ENCODE data around the gene CCSER1.

The CCSER1 gene

DNA sequence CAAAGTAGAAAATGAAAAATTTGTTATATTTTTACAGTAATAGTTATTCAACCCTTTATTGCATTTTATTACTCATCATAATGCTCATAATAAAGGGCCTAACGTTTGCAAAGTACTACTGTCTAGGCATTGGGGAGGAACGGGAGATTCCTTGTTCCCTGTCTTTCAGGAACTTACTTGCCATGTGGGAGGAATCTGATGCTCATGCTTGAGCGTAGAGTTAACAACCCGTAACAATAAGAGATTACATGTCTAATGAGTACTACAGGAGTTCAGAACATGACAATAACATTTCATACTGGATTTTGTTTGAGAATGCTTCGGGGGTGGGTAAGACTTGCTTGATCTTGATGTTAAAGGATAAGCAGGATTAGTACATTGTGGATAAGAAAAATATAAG is 2.9 kb downstream of the CCSER1 start:
- DNase-seq, result no peak

DNA sequence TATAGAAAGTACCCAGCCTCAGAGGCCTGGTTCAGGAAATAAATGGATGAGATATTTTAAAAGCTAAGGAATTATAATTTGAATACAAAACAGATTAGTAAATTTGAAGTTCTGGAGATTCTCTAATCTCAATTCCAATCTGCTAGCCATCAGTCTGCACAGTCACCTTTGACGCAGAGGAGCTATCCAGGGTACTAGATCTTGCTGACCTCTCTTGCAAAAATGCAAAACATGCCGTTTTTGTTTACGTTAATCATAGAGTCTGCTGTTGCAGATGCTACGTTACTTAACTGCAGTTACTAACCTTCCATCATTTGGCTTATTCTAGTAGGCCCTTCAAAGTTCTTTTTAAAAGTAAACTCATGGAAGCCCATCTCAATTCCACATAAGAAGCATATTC is 10.4 kb downstream of the CCSER1 start:
- no peak for DNase-seq

DNA sequence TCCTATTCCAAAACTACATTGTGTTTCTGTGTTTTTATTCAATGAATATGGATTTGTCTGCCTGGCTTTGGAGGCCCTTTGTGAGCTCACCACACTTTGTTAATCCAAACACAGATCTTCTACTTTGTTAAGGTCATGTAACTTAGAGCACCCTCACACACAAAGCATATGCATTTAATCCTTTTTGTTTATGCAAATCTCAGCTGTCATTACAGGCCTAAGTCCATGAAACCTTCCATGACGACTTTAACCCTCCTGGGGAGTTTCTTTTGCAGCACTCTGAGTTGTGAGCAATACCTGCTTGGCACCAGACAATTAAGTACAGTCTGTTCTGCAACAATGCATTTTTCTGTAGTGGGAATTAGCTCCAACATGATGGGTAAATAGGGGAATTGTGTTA is 14.9 kb downstream of the CCSER1 start:
- no peak for DNase-seq

DNA sequence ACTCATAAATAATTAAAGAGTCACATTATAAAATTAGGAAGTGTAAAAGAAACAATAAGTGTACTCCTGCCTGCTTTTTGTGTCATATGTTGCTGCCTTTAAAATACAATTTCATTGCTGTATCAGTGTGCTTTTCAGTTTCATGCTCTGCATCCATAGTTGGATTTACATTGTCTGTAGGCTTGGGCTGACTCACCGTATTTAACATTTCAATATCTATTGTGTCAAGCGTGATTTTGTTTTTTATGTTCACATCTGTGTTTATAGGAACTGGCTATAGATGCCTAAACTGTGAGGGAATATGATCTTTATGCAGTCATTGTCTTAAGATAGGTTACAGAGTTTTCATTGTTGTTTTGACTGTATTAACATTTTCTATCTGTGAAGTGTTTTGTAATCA is 18.1 kb downstream of the CCSER1 start:
- no peak for DNase-seq

DNA sequence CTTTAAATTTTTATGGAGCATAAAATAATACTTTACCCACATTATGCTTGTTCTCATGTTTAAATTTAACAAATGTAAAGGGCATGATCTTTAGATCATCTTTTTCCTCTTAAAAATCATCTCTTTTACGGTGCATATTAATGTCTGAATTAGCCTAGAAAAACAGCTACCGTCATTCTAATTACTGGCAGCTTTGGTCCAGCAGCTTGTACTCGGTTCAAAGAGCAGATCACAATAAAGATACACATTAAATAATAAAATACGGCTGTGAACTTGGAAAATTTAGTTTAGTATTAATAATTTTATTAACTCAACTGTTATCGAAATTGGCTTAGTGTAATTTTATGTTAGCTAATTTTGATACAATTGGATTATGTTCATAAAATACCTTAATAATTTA is 19.1 kb downstream of the CCSER1 start:
- DNase-seq, result no peak

DNA sequence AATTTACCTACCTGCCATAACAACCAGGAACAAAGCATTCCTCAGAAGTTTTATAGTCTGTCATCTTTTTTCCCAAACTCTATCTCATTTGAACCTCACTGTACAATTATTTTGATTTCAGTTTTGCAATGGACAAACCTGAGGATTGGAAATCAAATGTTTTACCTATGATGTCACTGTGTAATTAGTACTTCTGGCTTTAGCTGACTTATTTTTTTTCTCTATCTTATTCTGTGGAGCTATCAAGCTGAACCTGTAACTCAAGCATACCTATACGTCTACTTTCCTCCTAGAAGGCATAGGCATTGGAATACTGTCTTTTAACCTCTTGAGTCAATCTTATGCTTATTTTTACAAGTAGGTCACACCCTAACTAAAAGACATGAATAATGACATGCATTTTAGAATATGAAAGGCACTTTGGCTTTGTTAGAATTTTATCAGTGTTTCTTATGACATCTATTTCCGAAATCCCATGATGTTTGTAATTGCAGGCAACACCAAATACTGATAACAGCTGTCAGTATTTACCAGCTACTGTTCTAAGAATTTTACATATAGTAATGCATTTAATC is 21.5 kb downstream of the CCSER1 start:
- no peak for DNase-seq

DNA sequence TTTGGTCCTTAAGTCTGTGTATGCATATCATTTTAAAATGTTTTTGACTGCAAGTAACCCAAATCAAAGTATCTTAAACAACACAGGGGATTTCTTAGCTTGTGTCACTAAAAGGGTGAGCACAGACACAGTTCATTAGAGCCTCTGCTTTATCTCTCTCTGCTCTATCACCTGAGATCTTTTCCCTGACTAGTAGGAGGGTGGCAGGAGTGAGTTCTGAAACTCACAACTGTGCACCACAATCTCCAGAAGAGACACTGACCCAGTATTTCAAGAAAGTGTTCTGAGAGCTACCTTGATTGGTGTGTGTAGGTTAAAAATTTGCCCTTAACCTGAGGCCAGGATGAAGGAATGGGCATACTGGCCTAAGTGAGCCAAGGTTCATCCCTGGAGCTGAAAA is 24.8 kb downstream of the CCSER1 start:
- DNase-seq, result no peak

DNA sequence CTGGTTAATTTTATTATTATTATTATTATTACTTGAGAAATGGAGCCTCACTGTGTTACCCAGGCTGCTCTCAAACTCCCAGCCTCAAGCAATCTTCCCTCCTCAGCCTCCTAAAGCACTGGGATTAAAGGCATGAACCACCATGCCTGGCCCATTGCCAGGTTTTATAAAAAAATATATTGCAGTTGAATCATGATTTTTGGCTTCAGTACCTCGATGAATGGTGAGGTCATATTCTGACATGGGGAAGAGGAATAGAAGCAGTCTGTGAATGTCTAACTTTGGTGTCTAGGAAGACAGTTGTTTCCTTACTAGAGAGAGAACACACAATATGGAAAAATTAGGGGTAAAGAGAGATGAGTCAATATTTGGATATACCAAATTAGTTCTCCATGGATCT is 32.0 kb downstream of the CCSER1 start:
- no peak for DNase-seq

DNA sequence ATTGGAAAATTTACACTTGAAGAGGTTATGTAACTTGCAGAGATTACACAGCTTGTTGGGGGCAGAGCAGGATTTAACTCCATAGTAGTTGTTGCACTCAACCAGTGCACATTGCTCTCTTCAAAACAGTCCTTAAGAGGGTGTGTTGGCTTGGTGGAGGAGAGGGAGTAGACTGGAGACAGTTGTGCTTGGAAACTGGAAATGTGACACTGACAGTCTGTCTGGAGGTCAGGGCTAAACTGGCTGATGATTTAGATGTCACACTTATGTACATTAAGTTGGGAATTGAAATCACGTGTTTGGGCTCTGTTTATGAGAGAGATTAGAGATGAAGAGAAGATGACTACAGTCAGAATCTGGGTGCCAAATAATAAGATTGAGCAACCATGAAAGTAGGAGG is 32.9 kb downstream of the CCSER1 start:
- DNase-seq, result no peak

DNA sequence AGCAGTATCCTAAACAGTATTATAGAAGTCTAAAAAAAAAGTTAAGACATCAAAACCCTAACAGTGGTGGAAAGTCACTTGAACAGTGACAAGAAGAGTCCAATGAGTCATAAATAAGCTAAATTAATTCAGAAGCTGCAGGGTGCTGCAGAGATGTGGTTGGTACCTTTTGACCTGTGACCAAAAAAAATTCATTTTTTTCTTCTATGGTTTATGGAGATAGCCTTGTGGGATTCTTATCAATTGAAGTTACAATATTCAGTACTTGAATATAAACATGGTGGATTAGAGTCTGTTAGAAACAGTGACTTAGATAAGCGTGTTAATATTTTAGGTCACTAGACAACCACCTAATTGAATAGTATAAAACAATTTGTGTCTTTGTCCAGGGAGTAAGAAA is 35.4 kb downstream of the CCSER1 start:
- DNase-seq, result no peak

DNA sequence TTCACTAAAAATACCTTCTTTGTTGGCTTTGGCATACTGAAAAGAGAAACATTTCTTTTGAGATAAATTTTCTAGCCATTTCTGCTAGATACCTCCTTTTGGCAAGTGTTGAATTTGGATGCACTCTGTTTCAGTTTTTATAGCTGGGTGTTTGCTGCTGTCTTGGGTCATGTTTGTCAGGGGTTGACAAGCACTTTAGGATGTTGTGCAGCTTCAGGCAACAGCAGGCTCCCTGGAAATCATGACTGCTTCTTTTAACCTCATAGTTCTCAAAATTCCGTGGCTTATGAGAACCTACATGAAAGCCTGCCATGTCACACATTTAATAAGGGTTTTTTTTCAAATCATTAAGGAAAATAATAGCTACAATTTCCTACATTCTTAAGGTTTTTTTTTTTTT is 36.7 kb downstream of the CCSER1 start:
- DNase-seq, result no peak

DNA sequence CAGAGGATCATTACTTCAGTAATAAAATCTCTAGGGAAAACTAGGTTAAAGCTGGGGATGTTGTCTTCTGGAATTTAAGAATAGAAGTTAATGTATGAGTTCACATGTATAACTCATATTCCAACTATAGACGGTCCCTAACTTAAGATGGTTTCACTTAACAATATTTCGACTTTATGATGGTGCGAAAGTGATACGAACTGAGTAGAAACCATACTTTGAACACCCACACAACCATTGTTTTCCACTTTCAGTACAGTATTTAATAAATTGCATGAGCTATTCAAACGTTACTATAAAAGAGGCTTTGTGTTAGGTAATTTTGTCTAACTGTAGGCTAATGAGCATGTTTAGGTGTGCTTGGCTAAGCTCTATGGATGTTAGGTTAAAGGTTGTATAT is 38.7 kb downstream of the CCSER1 start:
- no peak for DNase-seq

DNA sequence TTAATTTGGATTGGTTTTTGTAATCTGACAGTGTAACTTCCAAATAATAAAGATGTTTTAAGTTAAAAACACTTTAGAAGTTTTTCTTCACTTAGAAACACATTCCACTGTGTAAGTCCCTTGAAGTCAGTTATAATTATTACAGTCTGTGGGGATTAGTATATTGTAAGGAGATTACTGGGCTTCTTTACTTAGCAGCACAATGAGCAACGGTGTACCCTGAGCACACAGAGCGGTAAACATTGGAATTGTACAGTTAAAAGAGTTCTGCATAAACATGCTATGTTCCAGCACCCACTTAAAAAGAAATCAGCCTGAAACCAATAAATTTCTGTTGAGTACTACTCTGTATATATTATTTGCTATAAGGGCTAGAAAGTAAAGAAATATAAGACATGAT is 44.3 kb downstream of the CCSER1 start:
- DNase-seq, result no peak

DNA sequence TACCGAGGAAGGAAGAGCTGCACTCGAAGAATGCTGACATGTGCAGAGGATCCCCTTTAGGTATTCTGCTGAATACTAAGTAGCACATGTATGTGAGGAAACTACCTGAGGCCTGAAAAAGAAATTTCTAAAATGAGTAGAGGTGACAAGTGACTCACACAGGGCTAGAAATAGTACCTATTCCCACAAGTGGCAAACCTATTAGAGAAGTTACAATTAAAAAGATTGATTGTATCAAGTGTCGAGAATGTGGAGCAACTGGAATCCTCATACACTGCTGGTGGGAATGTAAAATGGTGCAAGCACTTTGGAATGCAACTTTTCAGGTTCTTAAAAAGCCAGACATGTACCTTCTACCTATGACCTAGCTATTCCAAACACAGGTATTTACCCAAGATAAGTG is 47.4 kb downstream of the CCSER1 start:
- DNase-seq, result no peak

DNA sequence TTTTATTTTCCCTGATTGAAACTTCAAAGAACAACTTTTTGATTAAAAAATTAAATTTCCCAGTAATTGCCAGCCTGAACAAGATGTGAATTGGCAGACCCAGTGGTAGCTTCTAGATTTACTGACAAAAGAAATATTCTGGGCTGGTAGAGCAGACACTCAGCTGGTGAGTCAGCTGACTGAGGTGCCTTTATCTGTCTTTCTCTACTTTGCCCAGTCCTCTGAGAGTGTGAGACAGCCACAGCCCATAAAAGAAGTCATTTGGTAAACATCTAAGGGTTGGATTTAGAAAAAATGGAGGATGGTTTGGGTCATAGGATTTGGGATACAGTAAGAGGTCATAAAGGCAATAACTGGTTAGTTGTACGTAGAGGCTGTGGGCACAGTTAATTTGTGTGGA is 54.5 kb downstream of the CCSER1 start:
- DNase-seq, result no peak

DNA sequence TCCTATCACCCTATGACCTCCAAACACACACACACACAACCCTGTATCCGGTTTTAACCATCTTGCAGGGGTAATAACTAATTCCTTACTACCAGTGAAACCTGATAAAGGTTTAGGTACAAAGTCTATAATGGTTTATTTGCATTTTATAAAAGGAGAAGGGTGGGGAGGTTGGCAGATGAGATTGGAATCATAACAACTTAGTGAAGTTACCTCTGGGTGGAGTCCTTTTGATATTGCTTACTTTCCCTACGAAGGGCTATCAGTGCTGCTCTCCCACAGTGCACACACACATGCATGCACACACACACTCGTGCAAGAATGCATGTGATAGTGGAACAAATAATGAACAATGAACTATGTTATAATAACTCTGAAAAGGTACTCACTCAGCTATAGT is 56.1 kb downstream of the CCSER1 start:
- no peak for DNase-seq

DNA sequence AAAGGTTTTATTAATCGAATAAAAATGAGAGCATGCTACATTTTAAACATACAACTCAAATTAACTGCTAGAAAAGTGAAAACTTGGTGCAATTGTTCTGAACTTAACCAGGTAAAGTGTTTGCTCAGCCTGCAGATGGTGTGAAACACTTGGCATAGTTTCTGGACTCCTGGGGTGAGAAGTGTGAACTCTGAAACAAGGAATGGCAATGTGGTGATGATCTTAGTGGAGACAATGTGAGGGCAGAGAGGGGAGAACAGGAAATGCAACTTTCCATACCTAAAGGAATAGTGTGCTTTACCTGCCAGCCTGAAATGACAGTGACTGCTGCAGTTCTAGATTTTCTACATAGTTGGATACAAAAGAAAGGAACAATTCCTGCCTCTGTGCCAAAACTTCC is 57.4 kb downstream of the CCSER1 start:
- DNase-seq, result no peak

DNA sequence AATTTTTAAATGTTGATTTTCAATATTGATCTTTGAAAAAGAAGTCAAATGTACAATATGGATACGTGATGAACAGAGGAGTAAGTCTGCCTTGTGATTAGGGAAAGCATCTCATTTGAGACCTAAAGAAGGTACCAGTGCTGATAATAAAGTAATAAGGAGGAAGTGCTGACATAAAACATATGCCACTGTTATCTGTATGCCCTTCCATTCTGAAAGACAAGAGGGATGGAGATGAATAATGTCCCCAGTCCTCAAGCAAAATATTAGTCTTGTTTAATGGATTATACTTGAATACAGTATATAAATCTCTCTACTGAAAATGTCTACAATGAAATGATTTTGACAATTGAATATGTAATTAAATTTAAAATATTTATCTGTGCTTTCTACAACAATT is 58.2 kb downstream of the CCSER1 start:
- no peak for DNase-seq

DNA sequence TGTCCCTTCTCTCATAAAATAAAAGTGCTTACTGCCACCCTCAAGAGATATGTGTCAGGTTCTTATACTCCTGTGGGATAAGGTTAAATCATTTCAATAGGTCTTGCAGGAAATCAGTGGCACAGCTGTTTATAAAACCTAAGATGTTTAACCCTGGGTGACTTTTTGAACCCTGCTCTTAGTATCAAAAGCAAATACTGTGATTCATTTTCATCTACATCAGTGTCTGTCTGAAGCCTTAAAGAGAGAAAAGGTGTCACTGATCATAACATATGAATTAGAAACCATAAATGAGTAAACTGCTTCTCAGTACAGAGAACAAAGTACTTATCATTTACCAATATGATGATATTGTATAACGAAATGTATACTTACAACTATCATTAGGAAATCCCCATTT is 59.0 kb downstream of the CCSER1 start:
- no peak for DNase-seq

DNA sequence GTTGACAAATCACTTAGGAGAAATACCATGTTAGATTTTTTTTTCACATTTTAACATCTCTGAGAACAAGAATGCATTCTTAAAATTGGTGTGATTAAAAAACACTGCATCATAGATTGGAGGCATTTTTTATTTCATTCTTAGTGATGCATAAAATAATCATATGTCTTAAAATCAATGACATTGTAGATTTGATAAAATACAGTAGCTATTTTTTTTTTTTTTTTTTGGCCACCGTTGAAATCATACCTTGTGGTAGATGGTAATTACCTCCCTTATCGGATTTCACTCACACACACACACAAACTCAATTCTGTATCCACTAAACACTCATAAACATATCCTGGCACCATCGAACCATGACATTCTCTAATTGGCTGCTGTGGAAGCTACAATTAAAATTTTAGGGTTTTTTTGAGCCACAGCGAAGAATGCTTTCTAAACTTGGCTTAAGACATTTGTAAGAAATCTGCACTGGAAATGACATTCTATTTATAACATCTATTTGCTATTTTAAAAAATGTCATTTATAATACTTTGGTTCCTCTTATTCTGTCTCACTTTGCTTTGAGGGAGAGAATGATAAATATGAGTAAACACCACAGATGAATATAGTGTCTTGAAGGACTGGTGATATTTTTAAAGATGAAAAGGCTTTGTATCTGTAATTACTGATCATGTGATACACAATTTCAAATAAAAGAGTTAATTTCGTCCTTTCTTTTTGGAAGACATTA is 60.1 kb downstream of the CCSER1 start:
- no peak for DNase-seq

DNA sequence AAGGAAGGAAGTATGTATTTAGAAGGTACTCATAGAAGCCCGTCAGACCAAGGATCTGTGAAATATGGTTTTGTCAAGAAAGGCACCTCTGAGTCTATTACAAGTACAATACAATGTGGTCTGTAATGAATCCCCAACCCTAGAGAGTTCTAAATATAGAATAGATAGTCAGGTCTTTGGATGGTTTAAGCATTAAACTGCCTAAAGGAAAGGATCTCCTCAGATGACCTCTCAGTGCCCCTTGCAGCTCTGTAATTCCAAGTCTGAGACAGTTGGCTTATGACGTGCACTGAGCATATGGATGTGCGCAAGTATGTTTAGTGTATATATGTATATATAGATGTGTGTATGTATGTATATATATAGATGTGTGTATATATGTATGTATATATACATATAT is 62.0 kb downstream of the CCSER1 start:
- DNase-seq, result no peak

DNA sequence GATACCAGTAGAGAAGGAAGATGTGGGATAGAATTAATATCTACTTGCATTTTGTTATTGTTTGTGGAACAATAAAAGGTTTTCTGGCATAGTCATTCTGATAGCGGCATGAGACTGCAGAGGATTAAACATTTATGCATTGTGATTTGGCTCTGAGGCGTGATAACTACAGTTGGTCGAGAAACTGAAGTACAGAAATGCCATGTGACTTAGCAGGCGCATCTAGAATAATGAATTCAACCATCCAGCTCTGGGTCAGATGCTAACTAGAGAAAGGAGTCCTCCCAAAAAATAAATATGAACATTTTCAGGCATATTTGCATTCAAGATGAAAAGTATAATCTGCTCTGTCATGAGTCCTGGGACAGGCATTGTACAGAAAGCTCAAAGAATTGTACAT is 62.8 kb downstream of the CCSER1 start:
- no peak for DNase-seq

DNA sequence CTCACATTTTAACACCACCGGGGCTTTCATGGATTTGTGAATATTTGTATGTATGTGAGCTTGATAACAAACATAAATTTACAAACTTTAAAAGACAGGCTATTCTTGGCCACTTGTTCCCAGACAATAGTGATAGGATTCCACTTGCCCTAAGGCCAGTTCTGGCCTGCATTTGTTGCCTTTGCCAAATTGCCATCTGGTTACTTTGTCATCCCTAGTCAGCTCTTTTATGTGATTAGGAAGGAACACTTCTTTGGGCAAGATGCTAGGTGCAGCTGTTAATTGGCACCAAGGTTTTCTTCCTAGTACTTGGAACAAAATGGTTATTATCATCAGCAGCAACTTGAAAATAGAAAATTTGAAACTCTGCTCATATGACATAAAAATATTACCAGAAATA is 63.3 kb downstream of the CCSER1 start:
- no peak for DNase-seq

DNA sequence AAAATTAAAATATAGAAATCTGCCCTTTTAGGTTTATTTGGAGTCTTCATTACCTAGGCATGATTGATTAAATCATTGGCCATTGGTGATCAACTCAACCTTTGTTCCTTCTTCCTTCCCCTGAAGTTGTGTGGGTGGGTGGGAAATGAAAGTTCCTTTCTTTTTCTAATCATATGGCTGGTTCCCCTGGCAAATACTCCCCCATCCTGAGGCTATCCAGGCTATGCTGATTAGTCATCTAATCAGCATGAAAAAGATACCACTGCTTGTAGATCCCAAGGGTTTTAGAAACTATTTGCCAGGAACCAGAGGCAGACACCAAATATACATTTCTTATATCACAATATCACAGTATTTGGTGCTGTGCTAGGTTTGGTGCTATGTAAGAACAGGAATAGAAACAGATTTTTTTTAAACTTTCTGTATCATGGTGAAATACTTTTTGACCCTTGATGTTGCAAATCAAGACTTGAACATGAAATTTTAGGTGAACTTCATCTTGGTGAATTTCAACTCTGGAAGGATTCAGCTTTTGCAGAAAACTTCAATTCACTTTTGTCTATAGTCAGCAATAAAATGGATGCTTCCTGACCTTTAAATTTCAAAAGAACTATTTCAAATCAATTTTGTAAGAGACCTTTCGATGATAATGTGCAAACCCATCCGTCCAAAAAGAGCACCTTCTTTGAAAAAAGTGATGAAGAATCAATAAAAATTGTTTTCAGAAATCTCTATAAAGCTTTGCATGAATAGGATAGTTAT is 71.1 kb downstream of the CCSER1 start:
- no peak for DNase-seq
